ENCODE measurements around the gene CCDC181. TPM values are rescaled to one million over a fixed set of nuclear protein-coding genes. Genes with fewer than 3 reads are reported as not detected.
A peak's percentile ranks its signal among the peaks of the same experiment; 100 is the strongest.

CCDC181 gene
- total RNA-seq, 1 experiment from 2014 or later = 0.80 TPM

DNA sequence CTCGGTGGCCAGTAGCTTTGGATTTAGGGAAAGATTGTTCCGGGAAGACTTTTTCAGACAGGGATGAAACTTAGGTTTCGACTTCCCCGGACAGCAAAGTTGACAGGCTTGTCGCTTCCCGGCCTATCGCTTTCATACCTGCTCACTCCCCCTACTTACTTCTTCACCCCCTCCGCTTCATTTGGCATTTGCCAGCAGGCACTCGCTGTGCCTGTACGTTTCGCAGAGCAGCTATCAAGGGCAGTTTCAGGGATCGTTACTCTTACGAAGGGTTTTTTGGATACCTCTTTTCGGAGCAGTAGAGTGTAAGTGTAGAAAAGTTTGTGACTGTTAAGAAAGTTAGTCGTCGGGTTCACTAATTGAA, 58.9 kb downstream of the CCDC181 start:
- H3K36me3 ChIP-seq (replicated peaks; ENCODE audit: control insufficient read depth, insufficient read depth, low read length) = no peaks in the 10 kb centered on the region
- H3K4me3 ChIP-seq (ENCODE audit: insufficient read depth, low read depth, low read length) = peak overlapping the region; percentile 74
- DNase-seq = no peak
- no peaks in the 10 kb centered on the region for H3K27me3 ChIP-seq (ENCODE audit: control insufficient read depth, insufficient read depth, low read length)

DNA sequence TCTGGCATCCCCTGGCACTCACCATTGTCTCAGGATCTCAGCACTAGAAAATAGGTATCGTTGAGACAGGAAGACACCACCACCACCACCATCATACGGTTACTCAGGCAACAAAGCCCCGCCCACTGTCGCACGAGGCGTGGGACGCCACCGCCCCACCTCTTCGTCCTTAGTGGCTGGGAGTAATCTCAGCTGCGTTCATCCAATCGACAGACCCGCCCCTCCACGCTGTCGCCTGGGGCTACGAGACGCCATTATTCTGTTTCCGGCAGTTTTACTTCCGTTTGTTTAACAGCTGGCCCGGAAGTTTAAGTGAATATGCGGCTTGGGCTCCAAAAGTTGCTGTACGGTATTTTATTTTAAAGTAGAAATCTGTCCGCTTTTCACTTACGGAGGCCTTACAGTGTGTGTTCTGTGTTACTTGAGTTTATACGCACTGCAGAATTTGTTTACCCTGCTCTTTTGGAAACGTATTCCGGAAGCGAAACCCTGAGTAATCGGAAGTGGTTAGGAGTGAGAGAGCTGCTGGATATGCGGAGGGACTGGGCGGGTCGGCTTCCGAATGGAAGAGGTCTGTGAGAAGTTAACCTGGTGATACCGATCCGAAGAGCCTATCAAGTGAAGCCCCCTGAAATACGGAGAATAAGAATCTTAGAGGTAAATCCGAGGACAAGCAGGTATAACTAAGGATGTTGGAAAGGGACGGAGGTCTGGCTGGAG, 59.4 kb downstream of the CCDC181 start, which contains the start of the genes BLZF1 and NME7:
Gene BLZF1, plus strand, starts transcription at position 510 of the 720 bp plus-strand sequence. CDS start 1,328 bp downstream, outside the sequence.
Gene NME7, minus strand, starts transcription at position 112 of the 720 bp plus-strand sequence. Its CDS starts 87 bp downstream, at position 25.
- peak within 1 kb of the TSS; percentile 74 for H3K4me3 ChIP-seq (ENCODE audit: insufficient read depth, low read depth, low read length)
- H3K27me3 ChIP-seq (ENCODE audit: control insufficient read depth, insufficient read depth, low read length) = no peaks in the 10 kb centered on the region
- DNase-seq = peak; percentile 60
- H3K36me3 ChIP-seq (replicated peaks; ENCODE audit: control insufficient read depth, insufficient read depth, low read length) = no peaks in the 10 kb centered on the region

DNA sequence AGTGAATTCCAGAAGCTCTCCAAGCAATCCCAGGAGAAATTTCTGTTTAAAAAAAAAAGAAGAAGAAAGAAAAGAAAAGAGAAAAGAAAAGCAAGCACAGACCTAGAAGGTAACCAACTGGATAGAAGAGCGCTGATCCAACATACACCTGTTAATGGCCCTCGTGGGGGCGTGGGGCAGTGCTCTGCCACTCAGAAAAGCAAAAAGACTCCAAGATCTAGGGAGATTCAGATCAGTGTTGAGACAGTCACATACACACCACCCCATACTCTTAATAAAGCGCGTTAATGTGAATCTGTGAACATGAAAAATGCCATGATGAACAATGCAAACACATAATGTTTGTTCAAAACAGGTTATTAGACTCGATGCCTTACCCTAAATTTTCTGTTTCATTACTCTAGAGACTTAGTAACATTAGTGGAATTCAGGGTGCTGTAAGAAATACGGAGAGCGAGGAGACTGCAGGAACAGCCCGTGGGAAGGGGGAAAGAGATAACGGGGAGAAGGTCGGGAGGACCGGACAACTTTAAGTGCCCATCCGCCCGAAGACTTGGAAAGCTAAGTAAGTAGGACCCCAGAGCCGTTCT, 60.1 kb downstream of the CCDC181 start:
- DNase-seq = no peak
- Histone ChIP-seq H3K4me3 (ENCODE audit: insufficient read depth, low read depth, low read length) (peak overlapping the region; percentile 74), H3K27me3 (ENCODE audit: control insufficient read depth, insufficient read depth, low read length) (no peaks in the 10 kb centered on the region), H3K36me3 (replicated peaks; ENCODE audit: control insufficient read depth, insufficient read depth, low read length) (no peaks in the 10 kb centered on the region)

DNA sequence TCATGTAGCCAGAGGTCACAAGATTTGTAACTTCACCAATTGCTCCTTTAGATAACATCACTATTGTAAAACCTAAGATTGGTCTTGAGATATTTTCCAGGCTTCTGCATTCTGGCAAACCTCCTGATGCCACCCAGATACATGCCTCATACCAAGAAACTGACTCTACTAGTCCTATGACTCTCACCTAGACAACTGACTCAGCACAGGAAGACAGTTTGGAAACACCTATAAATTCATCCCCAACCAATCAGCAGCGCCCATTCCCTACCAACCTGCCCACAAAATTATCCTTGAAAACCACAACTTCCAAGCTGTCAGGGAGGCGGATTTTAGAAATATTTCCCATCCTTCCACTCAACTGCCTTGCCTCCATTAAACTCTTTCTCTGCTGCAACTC, 62.3 kb downstream of the CCDC181 start:
- Histone ChIP-seq H3K4me3 (ENCODE audit: insufficient read depth, low read depth, low read length) (no peak overlapping the region), H3K27me3 (ENCODE audit: control insufficient read depth, insufficient read depth, low read length) (no peaks in the 10 kb centered on the region), H3K36me3 (replicated peaks; ENCODE audit: control insufficient read depth, insufficient read depth, low read length) (no peaks in the 10 kb centered on the region)
- DNase-seq = no peak

GRCh38 chr1:169363046-169363730, 64.1 kb downstream of the CCDC181 start:
- no peak for DNase-seq
- no peaks in the 10 kb centered on the region for H3K36me3 ChIP-seq (replicated peaks; ENCODE audit: control insufficient read depth, insufficient read depth, low read length)
- H3K27me3 ChIP-seq (ENCODE audit: control insufficient read depth, insufficient read depth, low read length) = no peaks in the 10 kb centered on the region
- H3K4me3 ChIP-seq (ENCODE audit: insufficient read depth, low read depth, low read length) = no peak overlapping the region

GRCh38 chr1:169361281-169361680, 66.0 kb downstream of the CCDC181 start:
- no peak for DNase-seq
- H3K4me3 ChIP-seq (ENCODE audit: insufficient read depth, low read depth, low read length) = no peak overlapping the region
- no peaks in the 10 kb centered on the region for H3K27me3 ChIP-seq (ENCODE audit: control insufficient read depth, insufficient read depth, low read length)
- no peaks in the 10 kb centered on the region for H3K36me3 ChIP-seq (replicated peaks; ENCODE audit: control insufficient read depth, insufficient read depth, low read length)

GRCh38 chr1:169360415-169360814, 66.9 kb downstream of the CCDC181 start:
- DNase-seq = no peak
- Histone ChIP-seq H3K4me3 (ENCODE audit: insufficient read depth, low read depth, low read length) (no peak overlapping the region), H3K27me3 (ENCODE audit: control insufficient read depth, insufficient read depth, low read length) (no peaks in the 10 kb centered on the region), H3K36me3 (replicated peaks; ENCODE audit: control insufficient read depth, insufficient read depth, low read length) (no peaks in the 10 kb centered on the region)

DNA sequence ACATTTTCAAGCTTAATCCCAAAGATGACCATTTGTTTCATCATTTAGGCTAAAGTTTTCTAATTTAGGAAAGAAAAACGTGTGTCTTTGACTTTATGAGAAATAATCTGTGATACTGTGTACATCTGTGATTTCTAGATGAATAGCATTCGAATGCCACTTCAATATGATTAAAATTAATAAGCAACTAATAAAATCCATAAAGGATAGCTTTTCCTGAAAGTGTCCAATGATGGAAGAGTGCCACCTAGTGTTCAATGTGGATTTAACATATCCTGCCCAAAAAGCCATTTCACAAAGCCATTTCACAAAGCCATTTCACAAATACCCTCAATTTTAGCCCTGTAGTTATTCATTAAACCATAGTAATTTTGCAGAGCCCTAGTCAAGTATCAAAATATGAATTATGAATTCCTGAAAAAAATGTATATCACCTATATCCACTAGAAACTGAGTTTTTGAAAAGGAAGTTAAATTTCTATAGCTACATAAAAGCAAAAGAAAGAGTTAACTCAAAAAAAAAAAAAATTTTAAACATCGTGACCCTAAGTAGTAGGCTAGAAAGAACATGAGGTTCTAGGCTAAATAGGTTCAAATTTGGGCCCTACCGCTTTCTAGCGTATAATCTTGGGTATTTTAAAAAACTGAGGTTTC, 78.8 kb downstream of the CCDC181 start:
- Histone ChIP-seq H3K36me3 (replicated peaks; ENCODE audit: control insufficient read depth, insufficient read depth, low read length) (no peaks in the 10 kb centered on the region), H3K4me3 (ENCODE audit: insufficient read depth, low read depth, low read length) (no peak overlapping the region), H3K27me3 (ENCODE audit: control insufficient read depth, insufficient read depth, low read length) (no peaks in the 10 kb centered on the region)
- no peak for DNase-seq

DNA sequence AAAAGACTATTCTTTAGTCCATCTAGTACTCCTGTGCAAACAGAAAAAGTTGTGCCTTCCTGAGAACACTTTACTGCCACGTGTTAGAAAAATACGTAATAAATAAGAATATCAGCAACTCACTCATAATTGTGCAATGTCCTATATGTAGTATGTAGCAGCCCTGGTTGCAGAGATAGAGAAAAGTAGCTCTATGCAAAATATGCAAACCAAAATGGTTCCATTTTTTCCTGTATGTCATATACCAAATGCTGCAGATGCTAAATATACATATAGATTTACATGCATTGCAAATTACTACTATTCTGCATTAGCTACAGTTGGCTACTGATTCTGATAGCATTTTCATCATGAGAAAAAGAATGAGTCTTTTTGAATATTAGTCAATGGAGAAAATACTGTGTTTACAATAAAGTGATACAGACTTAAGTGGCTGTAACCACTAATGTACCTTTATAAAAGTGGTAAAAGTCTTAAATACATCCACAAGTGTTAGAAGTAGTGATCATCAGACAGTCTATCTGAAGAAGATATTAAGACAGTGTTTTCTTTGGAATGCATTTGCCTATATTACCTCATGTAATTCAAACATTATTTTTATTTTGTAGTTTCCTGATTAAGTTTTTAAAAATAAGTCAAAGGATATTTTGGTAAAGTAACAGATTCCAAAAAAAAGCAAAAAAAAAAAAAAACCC, 79.4 kb downstream of the CCDC181 start:
- DNase-seq = no peak
- no peaks in the 10 kb centered on the region for H3K36me3 ChIP-seq (replicated peaks; ENCODE audit: control insufficient read depth, insufficient read depth, low read length)
- H3K4me3 ChIP-seq (ENCODE audit: insufficient read depth, low read depth, low read length) = no peak overlapping the region
- no peaks in the 10 kb centered on the region for H3K27me3 ChIP-seq (ENCODE audit: control insufficient read depth, insufficient read depth, low read length)

- no peak overlapping the region for H3K4me3 ChIP-seq (ENCODE audit: insufficient read depth, low read depth, low read length)
- no peak for DNase-seq
- H3K36me3 ChIP-seq (replicated peaks; ENCODE audit: control insufficient read depth, insufficient read depth, low read length) = no peaks in the 10 kb centered on the region
- H3K27me3 ChIP-seq (ENCODE audit: control insufficient read depth, insufficient read depth, low read length) = no peaks in the 10 kb centered on the region
Measured at GRCh38 chr1:169346036-169346589, 81.2 kb downstream of the CCDC181 start.

DNA sequence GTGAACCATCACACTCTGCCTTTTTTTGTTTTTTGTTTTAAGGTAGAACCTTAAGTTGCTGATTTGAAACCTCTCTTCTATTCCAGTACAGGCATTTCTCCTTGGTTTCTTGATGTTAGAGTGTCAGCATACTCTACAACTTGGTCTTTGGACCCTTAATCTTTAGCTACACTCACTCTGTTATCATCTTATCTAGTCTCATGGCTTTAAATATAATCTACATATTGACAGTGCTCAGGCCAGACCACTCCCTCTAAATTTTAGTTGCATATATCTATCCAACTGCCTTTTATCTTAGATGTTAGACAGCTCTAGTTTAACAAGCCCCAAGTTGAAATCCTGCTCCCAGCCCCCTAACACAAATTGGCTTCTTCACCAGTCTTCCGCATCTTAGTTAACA, 81.8 kb downstream of the CCDC181 start:
- DNase-seq = no peak
- Histone ChIP-seq H3K36me3 (replicated peaks; ENCODE audit: control insufficient read depth, insufficient read depth, low read length) (no peaks in the 10 kb centered on the region), H3K27me3 (ENCODE audit: control insufficient read depth, insufficient read depth, low read length) (no peaks in the 10 kb centered on the region), H3K4me3 (ENCODE audit: insufficient read depth, low read depth, low read length) (no peak overlapping the region)

All from H7 (cell line).